GM23248 (cell line): ENCODE measurements around the gene NIBAN1.

Experiments
- EZH2 ChIP-seq: fragments of 200-600 bp; sonication (generic); IDR thresholded peaks from 2 replicates; pipeline ENCODE4 v1.6.1; 2018; ENCODE audit warnings: antibody characterized with exemption, mild to moderate bottlenecking; ENCODE audit not compliant: insufficient read depth, poor library complexity, severe bottlenecking
- EZH2phosphoT487 ChIP-seq: fragments of 200-600 bp; sonication (generic); IDR thresholded peaks from 2 replicates; pipeline ENCODE4 v1.6.1; 2018; ENCODE audit warnings: antibody characterized with exemption, moderate library complexity, mild to moderate bottlenecking, low read depth; ENCODE audit not compliant: insufficient read depth

DNA sequence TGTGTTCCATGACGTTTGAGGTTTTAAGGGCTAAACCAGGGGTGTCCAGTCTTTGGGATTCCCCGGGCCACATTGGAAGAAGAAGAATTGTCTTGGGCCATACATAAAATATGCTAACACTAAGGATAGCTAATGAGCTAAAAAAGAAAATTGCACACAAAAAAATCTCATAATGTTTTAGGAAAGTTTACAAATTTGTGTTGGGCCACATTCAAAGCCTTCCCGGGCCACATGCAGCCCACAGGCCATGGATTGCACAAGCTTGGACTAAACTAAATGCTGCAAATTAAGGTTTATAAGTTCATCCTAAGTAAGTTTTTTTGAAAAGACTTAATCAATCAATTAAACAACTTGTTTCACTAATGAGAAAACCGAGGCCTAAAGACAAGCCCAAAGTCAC lies 21.9 kb downstream of the NIBAN1 start:
- TF ChIP-seq EZH2 (no peak), EZH2phosphoT487 (no peak)
